ENCODE data around the gene VILL.
"Not testable (repeated sequence)": the region's sequence is repeated elsewhere in the genome, so short reads cannot be mapped to it uniquely, and the experiment has no call there.

Gene VILL

DNA sequence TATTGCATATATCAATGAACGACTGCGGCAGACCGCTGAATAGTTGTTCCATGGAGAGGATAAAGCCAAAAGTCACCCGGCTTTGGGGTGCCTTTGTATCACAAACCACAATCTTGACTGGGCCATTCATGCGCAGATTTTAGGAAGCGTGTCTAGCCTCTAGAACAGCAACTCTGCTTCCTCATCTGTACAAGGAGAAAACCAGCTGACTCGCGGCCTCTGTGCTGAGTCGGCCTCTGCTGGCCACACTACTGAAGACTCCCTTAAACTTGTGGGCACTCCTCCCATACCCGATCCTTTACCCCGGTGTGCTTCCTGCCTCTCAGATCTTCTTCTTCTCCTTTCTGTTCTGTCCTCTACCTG lies 49.3 kb downstream of the VILL start:
- DNase-seq = no peak

DNA sequence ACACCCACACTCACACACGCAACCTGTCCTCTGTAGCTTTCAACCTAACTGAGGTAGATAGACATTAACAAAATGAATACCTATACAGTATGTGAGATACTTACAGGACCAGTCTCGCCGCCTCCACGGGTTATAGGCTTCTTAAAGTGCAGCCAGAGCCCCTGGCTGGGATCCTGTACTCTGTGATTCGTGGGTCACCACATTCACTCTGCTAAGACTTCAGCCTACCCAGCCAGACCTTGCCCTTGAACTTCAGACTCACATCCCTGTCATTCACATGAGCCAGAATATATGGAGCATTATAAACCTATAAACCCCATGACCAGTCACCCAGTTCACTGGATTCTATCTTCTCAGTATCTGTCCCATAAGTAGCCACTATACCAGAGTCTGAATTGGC lies 49.8 kb downstream of the VILL start:
- no peak for DNase-seq

DNA sequence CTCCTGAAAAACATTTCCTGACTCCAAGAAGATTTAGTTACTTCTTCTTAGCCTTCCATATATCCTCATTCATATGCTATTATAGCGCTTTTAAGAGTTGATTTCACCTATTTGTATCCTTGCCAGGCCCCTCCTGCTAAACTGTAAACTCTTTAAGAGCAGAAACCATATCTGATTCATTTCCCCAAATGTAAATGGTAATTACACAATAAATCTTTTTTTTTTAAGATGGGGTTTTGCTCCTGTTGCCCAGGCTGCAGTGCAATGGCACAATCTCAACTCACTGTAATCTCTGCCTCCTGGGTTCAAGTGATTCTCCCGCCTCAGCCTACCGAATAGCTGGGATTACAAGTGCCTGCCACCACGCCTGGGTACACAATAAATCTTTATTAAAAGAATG lies 52.9 kb downstream of the VILL start:
- no peak for DNase-seq

DNA sequence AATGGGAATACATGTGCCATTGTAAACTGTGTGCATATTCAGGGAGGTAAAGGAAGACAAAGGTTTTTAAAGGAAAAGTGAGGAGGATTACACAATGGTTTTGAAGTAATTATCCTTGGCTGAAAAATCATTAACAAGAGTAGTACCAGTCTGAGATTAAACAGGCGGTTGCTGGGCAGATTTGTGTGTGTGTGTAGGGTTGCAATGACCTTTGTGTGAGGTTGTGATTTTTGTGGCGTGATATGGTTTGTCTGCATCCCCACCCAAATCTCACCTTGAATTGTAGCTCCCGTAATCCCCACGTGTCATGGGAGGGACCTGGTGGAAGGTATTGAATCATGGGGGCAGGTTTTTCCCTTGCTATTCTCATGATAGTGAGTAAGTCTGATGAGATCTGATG lies 55.4 kb downstream of the VILL start:
- DNase-seq = no peak

DNA sequence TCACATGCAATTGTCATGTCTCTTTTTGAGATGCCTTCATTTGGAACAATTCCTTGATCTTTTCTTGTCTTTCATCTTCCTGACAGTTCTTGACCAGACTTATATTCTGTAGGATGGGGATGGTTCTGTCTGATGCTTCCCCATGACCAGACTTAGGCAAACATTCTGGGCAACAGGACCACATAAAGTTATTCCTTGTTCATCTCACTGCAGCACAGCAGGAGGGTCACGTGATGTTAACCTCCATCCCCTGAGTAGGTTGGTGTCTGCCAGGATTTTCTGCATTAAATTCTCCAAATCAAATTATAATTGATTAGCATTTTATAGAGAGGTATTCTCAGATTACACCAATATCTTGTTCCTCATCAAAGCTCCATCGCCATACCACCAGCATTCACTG lies 56.2 kb downstream of the VILL start:
- no peak for DNase-seq

DNA sequence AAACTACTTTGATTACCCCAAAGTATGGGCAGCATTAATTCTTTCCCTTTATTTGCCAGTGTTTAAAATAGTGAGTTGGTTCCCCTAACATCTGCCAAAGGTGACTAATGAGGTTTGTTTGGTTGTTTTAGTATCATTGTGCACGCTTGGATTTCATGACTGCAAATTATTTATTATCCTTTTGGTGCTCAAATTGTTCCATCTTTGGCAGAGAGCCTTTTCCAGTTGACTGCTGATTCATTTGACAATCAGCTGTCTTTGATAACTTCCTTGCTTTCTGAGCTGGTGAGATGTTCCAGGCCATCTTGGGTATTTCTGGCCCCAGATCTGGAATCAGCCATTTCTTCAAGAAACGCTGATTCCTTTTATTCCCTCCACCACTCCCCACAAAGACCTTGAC lies 57.3 kb downstream of the VILL start:
- no peak for DNase-seq

DNA sequence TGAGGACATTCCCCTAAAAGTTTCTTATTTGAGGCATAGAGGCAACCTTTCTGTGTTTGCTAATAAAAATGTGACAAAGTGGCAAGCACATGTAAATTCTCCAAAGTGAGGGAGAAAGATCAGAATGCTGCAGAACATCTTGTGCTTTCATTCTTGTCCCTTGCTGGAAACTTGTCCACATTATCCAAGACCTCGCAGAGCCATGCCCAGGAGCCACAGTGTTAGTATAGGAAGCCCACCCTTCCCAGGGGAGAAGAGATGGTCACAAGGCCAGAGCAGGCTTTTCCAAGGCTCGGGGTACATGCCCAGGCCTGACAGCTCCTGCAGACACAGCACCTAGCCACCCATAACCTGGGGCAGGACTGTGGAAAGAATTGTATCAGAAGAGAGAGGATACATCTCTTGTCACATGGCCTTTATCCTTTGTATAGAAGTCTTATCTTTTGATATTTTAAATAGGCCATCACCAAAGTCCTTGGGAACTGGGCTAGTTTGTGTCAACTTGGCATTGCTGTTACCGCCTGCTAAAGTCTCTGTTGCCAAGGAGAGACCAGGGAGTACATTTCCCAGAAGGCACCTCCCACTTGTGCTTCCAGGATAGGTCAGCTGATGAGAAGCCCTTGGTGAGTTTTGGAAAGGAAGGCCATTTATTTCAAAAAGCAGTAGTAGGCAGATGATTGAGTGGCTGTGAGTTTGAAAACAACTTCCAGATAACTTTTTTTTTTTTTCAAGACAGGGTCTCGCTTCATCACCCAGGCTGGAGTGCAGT lies 59.0 kb downstream of the VILL start:
- DNase-seq = no peak

DNA sequence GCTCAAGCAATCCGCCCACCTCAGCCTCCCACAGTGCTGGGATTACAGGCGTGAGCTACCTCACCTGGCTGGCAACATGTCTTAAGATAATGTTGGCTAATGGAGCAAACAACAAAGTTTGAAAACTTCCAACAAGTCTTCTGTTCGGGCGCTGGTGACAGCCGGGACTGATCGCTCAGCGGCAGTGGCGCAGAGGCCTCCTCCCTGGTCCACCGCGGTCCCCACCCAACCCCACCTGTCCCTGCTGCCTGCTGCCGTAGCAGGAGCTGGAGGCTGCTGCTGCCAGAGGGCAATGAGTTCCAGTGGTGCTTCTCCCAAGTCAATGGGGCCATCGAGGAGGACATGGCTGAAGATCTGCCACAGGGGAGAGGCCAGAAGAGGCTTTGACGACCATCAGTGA lies 60.5 kb downstream of the VILL start:
- no peak for DNase-seq

DNA sequence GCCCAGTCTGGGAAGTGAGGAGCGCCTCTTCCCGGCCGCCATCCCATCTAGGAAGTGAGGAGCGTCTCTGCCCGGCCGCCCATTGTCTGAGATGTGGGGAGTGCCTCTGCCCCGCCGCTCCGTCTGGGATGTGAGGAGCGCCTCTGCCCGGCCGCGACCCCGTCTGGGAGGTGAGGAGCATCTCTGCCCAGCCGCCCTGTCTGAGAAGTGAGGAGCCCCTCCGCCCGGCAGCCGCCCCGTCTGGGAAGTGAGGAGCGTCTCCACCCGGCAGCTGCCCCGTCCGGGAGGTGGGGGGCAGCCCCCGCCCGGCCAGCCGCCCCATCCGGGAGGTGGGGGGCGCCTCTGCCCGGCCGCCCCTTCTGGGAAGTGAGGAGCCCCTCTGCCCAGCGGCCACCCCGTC lies 62.7 kb downstream of the VILL start:
- DNase-seq = not testable (repeated sequence)

DNA sequence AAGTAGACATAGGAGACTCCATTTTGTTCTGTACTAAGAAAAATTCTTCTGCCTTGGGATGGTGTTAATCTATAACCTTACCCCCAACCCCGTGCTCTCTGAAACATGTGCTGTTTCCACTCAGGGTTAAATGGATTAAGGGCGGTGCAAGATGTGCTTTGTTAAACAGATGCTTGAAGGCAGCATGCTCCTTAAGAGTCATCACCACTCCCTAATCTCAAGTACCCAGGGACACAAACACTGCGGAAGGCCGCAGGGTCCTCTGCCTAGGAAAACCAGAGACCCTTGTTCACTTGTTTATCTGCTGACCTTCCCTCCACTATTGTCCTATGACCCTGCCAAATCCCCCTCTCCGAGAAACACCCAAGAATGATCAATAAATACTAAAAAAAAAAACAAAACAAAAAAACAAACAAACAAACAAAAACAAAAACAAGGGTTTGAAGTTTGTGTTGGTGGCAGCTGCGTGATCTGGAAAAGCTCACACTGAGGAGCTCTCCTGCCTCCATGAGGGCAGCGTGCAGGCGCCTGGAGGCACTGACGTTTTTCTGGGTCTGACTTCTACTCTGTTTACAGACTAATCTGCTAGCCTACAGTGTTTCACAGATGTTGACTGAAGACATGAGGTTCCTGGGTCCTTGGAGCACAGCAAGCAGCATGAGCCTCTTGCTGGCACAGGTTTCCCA lies 63.4 kb downstream of the VILL start:
- DNase-seq = not testable (repeated sequence)

DNA sequence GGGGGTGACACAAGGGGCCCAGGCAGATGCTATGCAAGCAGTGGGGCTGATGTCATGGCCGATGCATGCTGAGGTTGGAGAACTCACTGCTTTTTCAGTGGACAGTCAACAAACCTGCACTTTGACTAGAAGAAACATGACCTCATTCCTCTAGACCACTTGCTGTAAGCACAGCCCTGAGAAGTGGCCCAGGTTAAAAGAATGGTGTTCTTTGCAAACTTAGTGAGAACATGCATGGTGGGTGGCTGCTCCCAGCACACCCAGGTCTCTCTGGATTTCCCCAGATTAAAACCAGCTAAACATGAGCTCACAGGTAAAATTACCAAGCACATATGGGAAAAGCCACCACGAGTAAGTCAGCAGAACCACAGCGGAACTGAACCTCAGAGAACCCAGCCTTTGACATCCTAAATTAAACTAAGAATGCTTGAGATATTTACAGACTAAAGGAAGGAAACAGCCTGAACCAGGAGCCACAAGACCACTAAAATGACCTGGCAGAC lies 64.0 kb downstream of the VILL start:
- DNase-seq = no peak
